Activated naive CD4-positive, alpha-beta T cell (primary cell): Measurements from ENCODE around the gene TRABD.

Experiments used
- DNase-seq, 4 experiments: peaks; one replicate each; lab custom pipeline; 2025; lab: John Stamatoyannopoulos, UW

The TRABD gene

GRCh38 chr22:50173983-50174355 lies 11.7 kb upstream of the TRABD start:
- no peak for DNase-seq

- no peak for DNase-seq
Measured at GRCh38 chr22:50174382-50175190, 11.1 kb upstream of the TRABD start.

GRCh38 chr22:50175191-50175461 lies 10.6 kb upstream of the TRABD start:
- no peak for DNase-seq

- no peak for DNase-seq
Measured at GRCh38 chr22:50175921-50176849, 9.5 kb upstream of the TRABD start.

DNA sequence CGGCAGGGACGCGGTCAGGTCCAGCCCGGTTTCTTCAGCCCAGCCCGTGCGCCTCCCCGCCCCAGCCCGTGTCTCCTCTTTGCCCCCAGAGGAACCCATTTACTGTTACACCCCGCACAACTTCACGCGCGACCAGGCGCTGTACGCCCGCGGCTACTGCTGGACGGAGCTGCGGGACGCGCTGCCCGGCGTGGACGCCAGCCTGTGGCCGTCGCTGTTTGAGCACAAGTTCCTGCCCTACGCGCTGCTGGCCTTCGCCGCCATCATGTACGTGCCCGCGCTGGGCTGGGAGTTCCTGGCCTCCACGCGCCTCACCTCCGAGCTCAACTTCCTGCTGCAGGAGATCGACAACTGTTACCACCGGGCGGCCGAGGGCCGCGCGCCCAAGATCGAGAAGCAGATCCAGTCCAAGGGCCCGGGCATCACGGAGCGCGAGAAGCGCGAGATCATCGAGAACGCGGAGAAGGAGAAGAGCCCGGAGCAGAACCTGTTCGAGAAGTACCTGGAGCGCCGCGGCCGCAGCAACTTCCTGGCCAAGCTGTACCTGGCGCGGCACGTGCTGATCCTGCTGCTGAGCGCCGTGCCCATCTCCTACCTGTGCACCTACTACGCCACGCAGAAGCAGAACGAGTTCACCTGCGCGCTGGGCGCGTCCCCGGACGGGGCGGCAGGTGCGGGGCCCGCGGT lies 8.7 kb upstream of the TRABD start:
- no peak for DNase-seq

DNA sequence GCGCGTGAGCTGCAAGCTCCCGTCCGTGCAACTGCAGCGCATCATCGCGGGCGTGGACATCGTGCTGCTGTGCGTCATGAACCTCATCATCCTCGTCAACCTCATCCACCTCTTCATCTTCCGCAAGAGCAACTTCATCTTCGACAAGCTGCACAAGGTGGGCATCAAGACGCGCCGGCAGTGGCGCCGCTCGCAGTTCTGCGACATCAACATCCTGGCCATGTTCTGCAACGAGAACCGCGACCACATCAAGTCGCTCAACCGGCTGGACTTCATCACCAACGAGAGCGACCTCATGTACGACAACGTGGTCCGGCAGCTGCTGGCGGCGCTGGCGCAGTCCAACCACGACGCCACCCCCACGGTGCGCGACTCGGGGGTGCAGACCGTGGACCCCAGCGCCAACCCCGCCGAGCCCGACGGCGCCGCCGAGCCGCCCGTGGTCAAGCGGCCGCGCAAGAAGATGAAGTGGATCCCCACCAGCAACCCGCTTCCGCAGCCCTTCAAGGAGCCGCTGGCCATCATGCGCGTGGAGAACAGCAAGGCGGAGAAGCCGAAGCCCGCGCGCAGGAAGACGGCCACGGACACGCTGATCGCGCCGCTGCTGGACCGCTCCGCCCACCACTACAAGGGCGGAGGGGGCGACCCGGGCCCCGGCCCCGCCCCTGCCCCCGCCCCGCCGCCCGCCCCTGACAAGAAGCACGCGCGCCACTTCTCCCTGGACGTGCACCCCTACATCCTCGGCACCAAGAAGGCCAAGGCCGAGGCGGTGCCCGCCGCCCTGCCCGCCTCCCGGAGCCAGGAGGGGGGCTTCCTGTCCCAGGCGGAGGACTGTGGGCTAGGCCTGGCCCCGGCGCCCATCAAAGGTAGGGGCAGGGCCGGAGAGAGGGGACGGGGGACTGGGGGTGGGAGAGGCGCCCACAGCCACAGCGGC lies 7.9 kb upstream of the TRABD start:
- no peak for DNase-seq

GRCh38 chr22:50178471-50178864 lies 7.2 kb upstream of the TRABD start:
- DNase-seq, result no peak

DNA sequence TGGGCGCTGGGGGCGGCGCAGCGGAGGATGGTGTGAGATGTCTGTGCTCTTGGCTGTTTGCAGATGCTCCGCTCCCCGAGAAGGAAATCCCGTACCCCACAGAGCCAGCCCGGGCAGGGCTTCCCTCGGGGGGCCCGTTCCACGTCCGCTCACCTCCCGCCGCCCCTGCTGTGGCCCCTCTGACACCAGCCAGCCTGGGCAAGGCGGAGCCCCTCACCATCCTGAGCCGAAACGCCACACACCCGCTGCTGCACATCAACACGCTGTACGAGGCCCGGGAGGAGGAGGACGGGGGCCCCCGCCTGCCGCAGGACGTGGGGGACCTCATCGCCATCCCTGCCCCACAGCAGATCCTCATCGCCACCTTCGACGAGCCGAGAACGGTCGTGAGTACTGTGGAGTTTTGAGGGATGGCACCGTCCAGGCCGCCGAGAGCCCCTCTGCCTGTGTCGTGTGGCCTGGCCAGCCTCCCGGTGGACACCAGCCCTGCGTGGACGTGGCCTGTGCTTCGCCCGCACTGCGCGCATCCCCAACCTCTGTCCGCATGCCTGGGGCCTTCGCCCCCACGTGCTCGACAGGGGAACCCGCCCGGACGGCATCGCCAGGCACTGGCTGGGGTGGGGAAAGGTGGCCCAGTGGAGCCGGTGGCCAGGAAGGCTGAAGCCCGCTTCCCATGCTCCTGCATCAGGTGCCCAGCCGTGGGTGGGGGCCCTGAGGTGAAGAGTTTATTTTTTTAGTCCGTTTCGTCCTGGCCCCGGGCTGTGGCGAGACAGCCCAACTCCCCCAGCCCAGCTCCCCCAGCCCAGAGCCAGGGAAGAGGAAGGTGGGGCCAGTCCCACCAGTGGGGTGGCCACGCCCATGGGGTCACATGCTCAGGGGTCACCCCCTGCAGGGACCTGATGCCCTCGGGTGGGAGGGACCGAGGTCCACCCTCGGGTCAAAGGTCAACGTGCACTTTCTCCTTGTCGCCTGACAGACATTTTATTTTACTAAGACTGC lies 6.5 kb upstream of the TRABD start:
- no peak for DNase-seq

- DNase-seq, result no peak
Measured at GRCh38 chr22:50179937-50180726, 5.6 kb upstream of the TRABD start.

GRCh38 chr22:50180727-50181521 lies 4.8 kb upstream of the TRABD start:
- DNase-seq, result no peak

GRCh38 chr22:50182176-50183081 lies 3.3 kb upstream of the TRABD start:
- DNase-seq, result no peak

GRCh38 chr22:50183141-50183971 lies 2.4 kb upstream of the TRABD start:
- no peak for DNase-seq

DNA sequence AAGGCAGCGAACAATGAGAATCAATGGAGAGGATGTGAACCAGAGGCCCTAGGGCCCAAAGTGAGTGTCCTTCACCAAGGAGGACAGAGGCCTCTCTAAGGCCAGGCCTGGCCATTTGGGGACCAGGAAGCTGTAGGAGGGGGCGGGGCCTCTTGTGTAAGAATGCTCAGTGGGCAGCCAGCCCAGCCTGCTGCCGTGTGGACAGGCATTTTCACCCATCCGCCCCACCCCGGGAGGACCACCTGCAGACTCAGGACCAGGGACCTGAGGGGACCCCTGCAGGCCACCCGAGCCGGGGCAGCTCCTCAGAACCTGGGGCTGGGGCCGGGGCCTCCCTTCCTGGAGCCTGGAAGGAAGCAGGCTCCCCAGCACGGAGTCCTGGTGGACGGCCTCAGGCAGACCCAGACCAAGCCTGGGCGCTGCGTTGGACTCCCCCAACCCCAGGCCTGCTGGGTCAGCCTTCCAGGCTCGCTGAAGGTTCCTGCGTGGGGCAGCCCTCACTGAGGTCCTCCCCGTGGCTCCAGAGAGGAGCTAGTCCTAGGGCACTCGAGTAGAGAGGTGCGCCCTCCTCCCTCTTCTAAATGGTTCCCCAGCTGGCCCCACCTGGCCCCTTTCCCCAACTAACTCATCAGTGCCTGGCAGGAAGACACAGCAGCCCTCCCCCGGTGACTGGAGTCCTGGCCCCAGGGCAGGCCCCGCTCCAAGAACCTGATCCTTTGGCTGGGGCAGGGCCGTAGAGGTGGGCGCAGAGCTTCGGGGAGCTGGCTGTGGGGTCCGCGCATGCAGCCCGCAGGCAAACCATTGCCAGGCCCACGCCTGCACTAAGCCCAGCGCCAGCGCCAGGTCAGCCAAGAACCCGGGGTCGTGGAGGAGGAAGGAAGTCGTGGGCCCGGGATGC lies 1.5 kb upstream of the TRABD start:
- DNase-seq, result no peak

DNA sequence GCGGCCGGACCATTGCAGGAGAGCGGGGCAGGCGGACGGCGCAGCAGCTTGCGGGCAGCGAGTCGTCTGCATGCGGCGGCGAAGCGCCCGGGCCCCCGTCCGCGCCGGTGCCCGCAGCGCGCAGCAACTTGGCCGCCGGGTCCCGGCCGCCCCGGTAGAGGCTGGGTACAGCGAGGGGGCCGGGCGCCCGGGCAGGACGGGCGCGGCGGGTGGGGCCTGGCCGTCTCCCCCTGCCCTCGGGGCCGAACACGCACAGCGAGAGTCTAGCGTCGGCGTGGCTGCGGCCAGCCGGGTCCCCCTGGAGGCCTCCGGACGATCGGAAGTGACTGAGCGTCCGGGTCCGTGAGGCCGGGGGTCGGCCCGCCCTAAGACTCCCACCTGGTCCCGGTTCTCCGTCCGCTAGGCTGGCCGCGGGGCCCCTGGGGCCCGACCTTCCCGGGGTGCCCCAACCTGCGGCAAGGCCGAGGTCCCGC lies 775 bp upstream of the TRABD start:
- no peak for DNase-seq

DNA sequence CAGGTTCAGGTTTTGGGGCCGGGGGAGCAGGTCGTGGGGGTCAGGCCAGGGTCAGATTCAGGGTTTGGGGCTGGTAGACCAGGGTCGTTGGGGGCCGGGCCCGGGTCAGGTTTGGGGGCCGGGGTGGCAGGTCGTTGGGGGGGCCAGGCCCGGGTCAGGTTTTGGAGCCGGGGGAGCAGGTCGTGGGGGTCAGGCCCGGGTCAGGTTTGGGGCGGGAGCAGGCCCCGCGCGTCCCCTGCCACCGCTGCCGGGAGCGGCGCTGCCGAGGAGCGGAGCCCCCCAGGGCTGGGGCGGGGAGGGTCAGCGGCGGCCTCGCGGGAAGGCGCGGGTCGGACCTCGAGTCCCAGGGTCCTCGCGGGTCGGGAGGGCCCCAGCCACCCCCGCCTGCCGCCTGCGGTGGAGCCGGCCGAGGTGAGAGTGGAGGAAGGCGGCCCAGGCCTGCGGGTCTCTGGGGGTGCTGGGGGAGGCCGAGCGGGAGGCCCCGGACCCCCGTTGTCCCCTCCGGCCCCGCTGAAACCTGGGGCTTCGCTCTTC lies 535 bp downstream of the TRABD start:
- DNase-seq, result no peak
